ENCODE measurements around the gene PDE10A.

The PDE10A gene

GRCh38 chr6:165662041-165662748 is 846 bp downstream of the PDE10A start:
- no peaks in the 10 kb centered on the region for H3K9me3 ChIP-seq (ENCODE audit: control insufficient read depth, low read length)
- H3K27me3 ChIP-seq (replicated peaks; ENCODE audit: control insufficient read depth, insufficient read depth, low read length) = peaks cover 54% of the 10 kb centered on the region
- no peak overlapping the region for H3K9ac ChIP-seq (ENCODE audit: low read length)
- H3K36me3 ChIP-seq (ENCODE audit: control insufficient read depth, insufficient read depth, low read length, severe bottlenecking) = no peaks in the 10 kb centered on the region
- peaks cover 8% of the 10 kb centered on the region for H3K4me1 ChIP-seq (ENCODE audit: control insufficient read depth, insufficient read depth, low read length)
- peak overlapping the region; percentile 75 for H3K4me3 ChIP-seq (ENCODE audit: low read length)
- DNase-seq (ENCODE audit: low read depth) = peak; percentile 22

- Histone ChIP-seq H3K27me3 (replicated peaks; ENCODE audit: control insufficient read depth, insufficient read depth, low read length) (peaks cover 53% of the 10 kb centered on the region), H3K4me3 (ENCODE audit: low read length) (peak overlapping the region; percentile 75), H3K9ac (ENCODE audit: low read length) (no peak overlapping the region), H3K4me1 (ENCODE audit: control insufficient read depth, insufficient read depth, low read length) (peaks cover 8% of the 10 kb centered on the region), H3K9me3 (ENCODE audit: control insufficient read depth, low read length) (no peaks in the 10 kb centered on the region), H3K36me3 (ENCODE audit: control insufficient read depth, insufficient read depth, low read length, severe bottlenecking) (no peaks in the 10 kb centered on the region)
- DNase-seq (ENCODE audit: low read depth) = no peak
Measured at GRCh38 chr6:165661664-165662025, 1.4 kb downstream of the PDE10A start.

DNA sequence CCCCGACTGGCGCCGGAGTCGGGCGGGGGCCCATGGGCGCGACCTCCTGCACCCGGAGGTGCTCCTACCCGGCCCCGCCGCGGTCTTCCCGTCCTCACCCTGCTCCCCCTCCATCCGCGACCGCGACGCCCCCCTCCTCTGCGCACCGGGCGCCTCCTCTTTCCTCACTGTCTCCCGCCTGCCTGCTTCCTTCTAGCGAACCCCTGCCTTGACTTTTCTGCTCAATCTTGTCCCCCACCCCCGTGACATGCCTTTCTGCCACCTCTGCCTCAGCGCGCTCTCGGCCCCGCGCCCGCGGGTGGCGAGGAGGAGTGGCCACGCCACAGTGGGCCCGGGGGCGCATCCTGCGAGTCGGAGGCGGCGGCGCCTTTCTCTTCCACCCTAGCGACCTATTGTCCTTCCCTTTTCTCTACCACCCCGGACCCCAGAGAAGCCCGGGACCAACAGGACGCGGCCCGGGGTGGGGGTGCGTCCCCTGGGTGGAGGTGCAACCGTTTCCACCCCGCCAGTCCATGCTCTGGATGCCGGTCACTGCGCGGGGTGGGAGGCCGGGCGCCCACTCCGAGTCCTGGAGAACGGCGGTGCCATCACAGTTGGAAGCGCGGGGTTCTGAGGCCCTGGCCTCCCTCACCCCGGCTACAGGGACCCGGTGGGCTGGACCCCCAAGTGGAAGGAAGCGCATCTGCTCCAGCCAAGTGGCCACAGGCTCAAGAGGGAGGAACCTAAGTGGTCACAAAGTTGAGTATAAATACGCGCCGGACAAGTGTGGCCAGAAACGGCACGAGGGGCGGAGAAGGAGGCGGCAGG is 2.0 kb downstream of the PDE10A start:
- H3K27me3 ChIP-seq (replicated peaks; ENCODE audit: control insufficient read depth, insufficient read depth, low read length) = peaks cover 53% of the 10 kb centered on the region
- no peak overlapping the region for H3K9ac ChIP-seq (ENCODE audit: low read length)
- no peak for DNase-seq (ENCODE audit: low read depth)
- no peaks in the 10 kb centered on the region for H3K9me3 ChIP-seq (ENCODE audit: control insufficient read depth, low read length)
- peak overlapping the region; percentile 75 for H3K4me3 ChIP-seq (ENCODE audit: low read length)
- no peaks in the 10 kb centered on the region for H3K36me3 ChIP-seq (ENCODE audit: control insufficient read depth, insufficient read depth, low read length, severe bottlenecking)
- H3K4me1 ChIP-seq (ENCODE audit: control insufficient read depth, insufficient read depth, low read length) = peaks cover 8% of the 10 kb centered on the region

- Histone ChIP-seq H3K4me3 (ENCODE audit: low read length) (peak overlapping the region; percentile 75), H3K9ac (ENCODE audit: low read length) (no peak overlapping the region), H3K9me3 (ENCODE audit: control insufficient read depth, low read length) (no peaks in the 10 kb centered on the region), H3K27me3 (replicated peaks; ENCODE audit: control insufficient read depth, insufficient read depth, low read length) (peaks cover 46% of the 10 kb centered on the region), H3K36me3 (ENCODE audit: control insufficient read depth, insufficient read depth, low read length, severe bottlenecking) (no peaks in the 10 kb centered on the region), H3K4me1 (ENCODE audit: control insufficient read depth, insufficient read depth, low read length) (peaks cover 8% of the 10 kb centered on the region)
- DNase-seq (ENCODE audit: low read depth) = no peak
Measured at GRCh38 chr6:165659945-165660856, 2.8 kb downstream of the PDE10A start.

GRCh38 chr6:165658395-165659058 is 4.5 kb downstream of the PDE10A start:
- Histone ChIP-seq H3K4me1 (ENCODE audit: control insufficient read depth, insufficient read depth, low read length) (peaks cover 3% of the 10 kb centered on the region), H3K4me3 (ENCODE audit: low read length) (no peak overlapping the region), H3K36me3 (ENCODE audit: control insufficient read depth, insufficient read depth, low read length, severe bottlenecking) (no peaks in the 10 kb centered on the region), H3K9me3 (ENCODE audit: control insufficient read depth, low read length) (no peaks in the 10 kb centered on the region), H3K9ac (ENCODE audit: low read length) (no peak overlapping the region), H3K27me3 (replicated peaks; ENCODE audit: control insufficient read depth, insufficient read depth, low read length) (peaks cover 41% of the 10 kb centered on the region)
- no peak for DNase-seq (ENCODE audit: low read depth)

DNA sequence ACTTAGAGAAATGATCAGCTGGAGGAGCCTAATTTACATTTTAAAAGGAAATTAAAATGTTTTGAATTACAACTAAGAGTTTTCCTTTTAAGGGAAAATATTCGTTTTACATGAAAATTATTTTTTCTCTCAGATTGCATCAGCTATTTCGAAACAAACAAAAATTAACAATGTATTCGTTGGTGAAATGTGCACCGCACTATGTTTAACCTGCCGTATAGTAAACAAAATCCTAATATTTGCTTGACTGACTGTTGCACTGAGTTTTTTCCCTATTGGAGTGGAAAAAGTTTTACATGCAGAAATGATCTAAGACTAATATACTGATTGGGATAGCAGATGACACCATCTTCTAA is 5.7 kb downstream of the PDE10A start:
- Histone ChIP-seq H3K4me1 (ENCODE audit: control insufficient read depth, insufficient read depth, low read length) (no peaks in the 10 kb centered on the region), H3K27me3 (replicated peaks; ENCODE audit: control insufficient read depth, insufficient read depth, low read length) (peaks cover 45% of the 10 kb centered on the region), H3K9me3 (ENCODE audit: control insufficient read depth, low read length) (no peaks in the 10 kb centered on the region), H3K9ac (ENCODE audit: low read length) (no peak overlapping the region), H3K4me3 (ENCODE audit: low read length) (no peak overlapping the region), H3K36me3 (ENCODE audit: control insufficient read depth, insufficient read depth, low read length, severe bottlenecking) (no peaks in the 10 kb centered on the region)
- DNase-seq (ENCODE audit: low read depth) = no peak

DNA sequence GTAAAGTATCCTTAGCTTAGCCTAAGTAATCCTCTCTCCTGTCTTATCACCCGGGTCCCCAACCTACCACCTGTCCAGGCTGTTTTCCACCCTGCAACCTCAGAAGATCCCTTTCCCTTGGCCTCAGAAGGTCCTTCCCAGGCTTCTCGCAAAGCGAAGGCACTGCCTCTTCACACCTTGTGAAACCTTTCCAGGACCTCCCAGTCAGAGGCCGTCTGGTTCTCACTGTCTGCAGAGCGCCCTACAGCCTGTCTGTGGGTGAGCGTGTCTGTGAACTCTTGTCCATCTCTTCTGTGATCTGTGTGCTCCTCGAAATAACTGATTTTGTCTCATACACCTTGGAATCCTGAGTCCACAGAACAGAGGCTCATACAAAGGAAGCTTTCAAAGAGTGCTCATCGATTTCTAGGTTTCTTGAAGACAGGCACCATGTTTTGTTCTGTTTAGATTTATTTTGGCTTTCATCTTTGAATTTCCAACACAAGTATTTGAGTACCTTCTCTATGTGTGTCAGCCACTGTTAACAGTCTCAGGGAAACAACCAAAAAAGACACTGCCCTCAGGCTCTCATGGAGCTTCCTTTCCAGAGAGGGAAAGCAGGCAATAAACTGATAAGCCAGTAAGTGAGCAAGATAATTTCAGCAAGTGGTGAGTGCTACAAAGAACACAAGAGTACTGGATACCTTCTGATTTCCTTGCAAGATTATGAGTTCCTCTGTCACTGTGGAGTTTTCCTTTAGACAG is 6.3 kb downstream of the PDE10A start:
- Histone ChIP-seq H3K36me3 (ENCODE audit: control insufficient read depth, insufficient read depth, low read length, severe bottlenecking) (no peaks in the 10 kb centered on the region), H3K4me3 (ENCODE audit: low read length) (no peak overlapping the region), H3K9ac (ENCODE audit: low read length) (no peak overlapping the region), H3K4me1 (ENCODE audit: control insufficient read depth, insufficient read depth, low read length) (no peaks in the 10 kb centered on the region), H3K9me3 (ENCODE audit: control insufficient read depth, low read length) (no peaks in the 10 kb centered on the region), H3K27me3 (replicated peaks; ENCODE audit: control insufficient read depth, insufficient read depth, low read length) (peaks cover 45% of the 10 kb centered on the region)
- no peak for DNase-seq (ENCODE audit: low read depth)

- no peaks in the 10 kb centered on the region for H3K9me3 ChIP-seq (ENCODE audit: control insufficient read depth, low read length)
- H3K27me3 ChIP-seq (replicated peaks; ENCODE audit: control insufficient read depth, insufficient read depth, low read length) = peaks cover 36% of the 10 kb centered on the region
- DNase-seq (ENCODE audit: low read depth) = no peak
- H3K4me3 ChIP-seq (ENCODE audit: low read length) = no peak overlapping the region
- no peaks in the 10 kb centered on the region for H3K4me1 ChIP-seq (ENCODE audit: control insufficient read depth, insufficient read depth, low read length)
- H3K9ac ChIP-seq (ENCODE audit: low read length) = no peak overlapping the region
- no peaks in the 10 kb centered on the region for H3K36me3 ChIP-seq (ENCODE audit: control insufficient read depth, insufficient read depth, low read length, severe bottlenecking)
Measured at GRCh38 chr6:165655191-165655590, 7.8 kb downstream of the PDE10A start.

DNA sequence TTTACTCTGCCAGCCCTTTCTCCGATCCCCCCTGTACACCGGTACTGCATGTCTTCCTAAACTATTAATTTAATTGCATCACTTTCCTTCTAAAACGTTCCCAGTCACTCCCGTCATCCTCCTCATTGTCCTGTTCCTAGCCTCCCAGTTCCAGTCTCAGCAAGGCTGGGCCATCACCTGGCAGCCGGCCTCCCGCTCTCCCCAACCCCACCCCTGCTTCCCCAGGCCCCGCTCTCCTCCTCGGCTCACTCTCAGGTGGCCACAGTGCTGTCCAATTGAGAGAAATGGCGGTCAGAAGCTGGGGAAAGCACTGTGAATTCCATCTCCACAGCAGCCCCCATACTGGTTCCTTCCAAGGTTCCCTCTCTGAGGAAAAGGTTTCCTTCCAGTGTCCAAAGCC is 8.9 kb downstream of the PDE10A start:
- peaks cover 29% of the 10 kb centered on the region for H3K27me3 ChIP-seq (replicated peaks; ENCODE audit: control insufficient read depth, insufficient read depth, low read length)
- H3K9ac ChIP-seq (ENCODE audit: low read length) = no peak overlapping the region
- H3K4me3 ChIP-seq (ENCODE audit: low read length) = no peak overlapping the region
- no peaks in the 10 kb centered on the region for H3K9me3 ChIP-seq (ENCODE audit: control insufficient read depth, low read length)
- no peak for DNase-seq (ENCODE audit: low read depth)
- no peaks in the 10 kb centered on the region for H3K36me3 ChIP-seq (ENCODE audit: control insufficient read depth, insufficient read depth, low read length, severe bottlenecking)
- peaks cover 4% of the 10 kb centered on the region for H3K4me1 ChIP-seq (ENCODE audit: control insufficient read depth, insufficient read depth, low read length)

DNA sequence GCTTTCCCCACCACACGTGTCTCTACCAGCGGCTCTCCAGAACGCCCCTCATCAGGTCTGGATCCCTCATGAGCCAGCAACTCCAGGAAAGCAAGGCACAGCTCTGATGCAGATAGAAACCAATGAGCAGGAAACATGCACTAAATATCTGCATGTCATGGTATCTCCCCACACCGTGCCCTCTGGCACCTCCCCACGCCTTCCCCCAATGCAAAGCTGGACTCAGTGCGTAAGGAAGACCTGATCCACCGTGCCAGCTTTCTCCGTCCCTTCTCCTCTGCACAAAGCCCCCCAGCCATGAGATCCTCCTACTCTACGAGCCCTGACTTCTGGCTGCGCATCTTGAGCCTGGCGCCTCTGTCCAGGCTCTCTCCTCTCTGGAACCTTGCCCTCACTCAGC is 9.4 kb downstream of the PDE10A start:
- Histone ChIP-seq H3K36me3 (ENCODE audit: control insufficient read depth, insufficient read depth, low read length, severe bottlenecking) (no peaks in the 10 kb centered on the region), H3K4me3 (ENCODE audit: low read length) (no peak overlapping the region), H3K27me3 (replicated peaks; ENCODE audit: control insufficient read depth, insufficient read depth, low read length) (peaks cover 27% of the 10 kb centered on the region), H3K9ac (ENCODE audit: low read length) (no peak overlapping the region), H3K4me1 (ENCODE audit: control insufficient read depth, insufficient read depth, low read length) (peaks cover 8% of the 10 kb centered on the region), H3K9me3 (ENCODE audit: control insufficient read depth, low read length) (no peaks in the 10 kb centered on the region)
- no peak for DNase-seq (ENCODE audit: low read depth)

Data from adipocyte (in vitro differentiated cells).